ENCODE measurements around the gene PIK3R5. TPM values are rescaled to one million over a fixed set of nuclear protein-coding genes. Genes with fewer than 3 reads are reported as not detected.

Gene PIK3R5
- total RNA-seq, 1 experiment from 2014 or later, result 2.5 TPM

DNA sequence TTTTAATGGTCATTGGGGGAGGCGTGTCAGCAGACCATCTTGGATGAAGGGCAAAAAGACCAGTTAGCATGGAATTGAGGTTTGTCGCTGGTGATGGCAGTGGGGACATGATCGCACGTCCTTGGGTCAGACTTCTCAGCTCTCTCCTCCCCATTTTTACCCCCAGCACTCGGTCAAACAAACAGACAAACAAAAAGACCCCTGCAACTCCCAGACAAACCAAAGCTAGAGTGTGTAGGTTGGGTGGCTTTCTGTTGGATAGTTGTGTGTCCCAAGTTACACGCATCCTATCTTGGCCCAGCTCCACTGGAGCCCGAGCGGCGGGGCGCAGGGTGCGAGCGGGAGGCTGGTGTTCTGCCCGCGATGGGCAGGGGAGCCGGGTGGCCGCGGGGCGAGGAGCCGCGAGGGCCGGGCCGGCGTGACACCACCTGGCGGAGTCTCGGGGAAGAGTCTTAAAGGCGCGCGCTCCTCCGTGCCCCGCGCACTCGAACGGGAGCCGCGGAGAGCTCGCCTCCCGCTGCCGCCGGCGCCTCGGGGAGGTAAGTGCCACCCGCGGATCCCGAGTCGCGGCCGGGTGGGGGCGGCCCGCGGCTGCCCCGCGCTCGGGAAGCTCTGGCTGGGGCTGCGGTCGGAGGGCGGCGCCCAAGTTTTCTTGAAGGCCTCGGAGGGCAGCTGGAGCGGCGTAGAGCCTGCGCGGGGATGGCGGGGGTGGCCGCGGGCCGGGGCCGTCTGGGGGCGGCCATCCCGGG is 37.3 kb upstream of the PIK3R5 start:
- TF ChIP-seq FOSL1 (IDR thresholded peaks at IDR 0.05; ENCODE audit: low read depth) (no peak), CEBPB (IDR thresholded peaks at IDR 0.05; ENCODE audit: low read depth) (no peak), ZFX (IDR thresholded peaks at IDR 0.05) (no peak), SIN3A (IDR thresholded peaks at IDR 0.05; ENCODE audit: low read depth) (no peak), ELF1 (IDR thresholded peaks at IDR 0.05; ENCODE audit: borderline replicate concordance, low read depth) (no peak), TCF7L2 (IDR thresholded peaks at IDR 0.05; ENCODE audit: borderline replicate concordance, extremely low read depth, insufficient read depth, insufficient read length) (no peak), JUND (IDR thresholded peaks at IDR 0.05) (no peak), EZH2phosphoT487 (IDR thresholded peaks at IDR 0.05; ENCODE audit: borderline replicate concordance) (no peak)
- TF ChIP-seq, protein P1, sequence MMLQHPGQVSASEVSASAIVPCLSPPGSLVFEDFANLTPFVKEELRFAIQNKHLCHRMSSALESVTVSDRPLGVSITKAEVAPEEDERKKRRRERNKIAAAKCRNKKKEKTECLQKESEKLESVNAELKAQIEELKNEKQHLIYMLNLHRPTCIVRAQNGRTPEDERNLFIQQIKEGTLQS (IDR thresholded peaks at IDR 0.05), result no peak
- TF ChIP-seq, protein P2, sequence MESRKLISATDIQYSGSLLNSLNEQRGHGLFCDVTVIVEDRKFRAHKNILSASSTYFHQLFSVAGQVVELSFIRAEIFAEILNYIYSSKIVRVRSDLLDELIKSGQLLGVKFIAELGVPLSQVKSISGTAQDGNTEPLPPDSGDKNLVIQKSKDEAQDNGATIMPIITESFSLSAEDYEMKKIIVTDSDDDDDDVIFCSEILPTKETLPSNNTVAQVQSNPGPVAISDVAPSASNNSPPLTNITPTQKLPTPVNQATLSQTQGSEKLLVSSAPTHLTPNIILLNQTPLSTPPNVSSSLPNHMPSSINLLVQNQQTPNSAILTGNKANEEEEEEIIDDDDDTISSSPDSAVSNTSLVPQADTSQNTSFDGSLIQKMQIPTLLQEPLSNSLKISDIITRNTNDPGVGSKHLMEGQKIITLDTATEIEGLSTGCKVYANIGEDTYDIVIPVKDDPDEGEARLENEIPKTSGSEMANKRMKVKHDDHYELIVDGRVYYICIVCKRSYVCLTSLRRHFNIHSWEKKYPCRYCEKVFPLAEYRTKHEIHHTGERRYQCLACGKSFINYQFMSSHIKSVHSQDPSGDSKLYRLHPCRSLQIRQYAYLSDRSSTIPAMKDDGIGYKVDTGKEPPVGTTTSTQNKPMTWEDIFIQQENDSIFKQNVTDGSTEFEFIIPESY (IDR thresholded peaks at IDR 0.05; ENCODE audit: extremely low read depth, insufficient replicate concordance, low read length), result no peak
- intact Hi-C loops (cut with micrococcal nuclease), result no loop called here
- no peak overlapping the region for H3K4me2 ChIP-seq (ENCODE audit: low read length)
- ChIA-PET CTCF (no interaction called here), RAD21 (ENCODE audit: low non-redundant PET in 1 of 2, low total read pairs in 2 of 2, uncharacterized antibody in 2 of 2, unreplicated experiment in 2 of 2) (no interaction called here), POLR2A (no interaction called here)
- H3K27me3 ChIP-seq (ENCODE audit: insufficient read depth, low read length), result no peaks in the 10 kb centered on the region
- no peak overlapping the region for H3K27ac ChIP-seq (ENCODE audit: low read depth, low read length)
- H3K4me3 ChIP-seq (replicated peaks in 1 of 2; ENCODE audit: low read depth in 1 of 2, low read length in 2 of 2), result no peak overlapping the region
- DNase-seq (ENCODE audit: low read depth, low spot score) (no peak), ATAC-seq (no peak)
- no peaks in the 10 kb centered on the region for H3K79me2 ChIP-seq (ENCODE audit: insufficient read depth, low read length)
- 0 out of 4 replicates have a peak, but pooled peaks cover 0 to 3% of the 10 kb centered on the region in 2 experiments for H3K9me3 ChIP-seq (ENCODE audit: control insufficient read depth in 1 of 2, insufficient read depth in 1 of 2, low read depth in 1 of 2, low read length in 2 of 2)
- H2AFZ ChIP-seq (ENCODE audit: low read depth, low read length, poor library complexity, severe bottlenecking), result no peak overlapping the region
- peaks cover 0 to 4% of the 10 kb centered on the region in 2 experiments; a peak in 1 of 4 replicates for H3K4me1 ChIP-seq (ENCODE audit: control insufficient read depth in 1 of 2, insufficient read depth in 2 of 2, low read length in 2 of 2)
- no peaks in the 10 kb centered on the region for H3K36me3 ChIP-seq (ENCODE audit: control insufficient read depth in 1 of 2, insufficient read depth in 2 of 2, low read length in 2 of 2)
- BruUV-seq (replicated peaks), result no TSS peak
- H3K9me2 ChIP-seq (ENCODE audit: insufficient read depth), result no peaks in the 10 kb centered on the region
- H4K20me1 ChIP-seq (ENCODE audit: insufficient read depth), result no peaks in the 10 kb centered on the region
- no peak overlapping the region for H3K9ac ChIP-seq (ENCODE audit: low read length)

All from HCT116 (cell line).